ENCODE results near the gene XPC. TPM values are rescaled to one million over a fixed set of nuclear protein-coding genes. Genes with fewer than 3 reads are reported as not detected.

Gene XPC
- total RNA-seq, 1 experiment from 2014 or later: 34.9 TPM

DNA sequence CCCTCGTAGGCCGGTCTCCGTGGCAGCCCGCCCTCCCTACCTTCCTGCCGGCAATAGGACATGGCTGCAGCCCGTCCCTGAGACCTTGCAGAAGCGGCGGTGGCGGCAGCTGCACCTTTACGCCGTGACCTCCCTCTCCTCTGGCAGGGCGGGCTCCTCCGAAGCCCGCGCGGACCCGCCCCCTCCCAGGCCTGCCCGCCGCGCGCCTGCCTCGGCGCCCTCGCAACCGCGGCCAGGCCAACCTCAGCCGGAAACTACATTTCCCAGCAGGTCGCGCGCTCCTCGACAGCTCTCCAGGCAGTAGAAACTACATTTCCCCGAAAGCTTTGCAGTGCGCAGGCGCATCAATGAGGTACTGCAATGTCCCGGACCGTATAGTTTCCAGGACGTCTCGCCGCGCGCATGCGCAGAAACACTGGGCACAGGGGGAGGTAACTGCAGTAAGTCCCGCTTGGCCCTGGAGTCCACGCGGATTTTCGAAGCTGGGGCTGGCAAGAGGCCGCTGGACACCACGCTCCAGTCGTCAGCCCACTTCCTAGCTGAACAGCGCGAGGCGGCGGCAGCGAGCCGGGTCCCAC is 53.7 kb downstream of the XPC start, which contains the start of the genes CHCHD4 and TMEM43 (continued):
- TF ChIP-seq, protein P1, sequence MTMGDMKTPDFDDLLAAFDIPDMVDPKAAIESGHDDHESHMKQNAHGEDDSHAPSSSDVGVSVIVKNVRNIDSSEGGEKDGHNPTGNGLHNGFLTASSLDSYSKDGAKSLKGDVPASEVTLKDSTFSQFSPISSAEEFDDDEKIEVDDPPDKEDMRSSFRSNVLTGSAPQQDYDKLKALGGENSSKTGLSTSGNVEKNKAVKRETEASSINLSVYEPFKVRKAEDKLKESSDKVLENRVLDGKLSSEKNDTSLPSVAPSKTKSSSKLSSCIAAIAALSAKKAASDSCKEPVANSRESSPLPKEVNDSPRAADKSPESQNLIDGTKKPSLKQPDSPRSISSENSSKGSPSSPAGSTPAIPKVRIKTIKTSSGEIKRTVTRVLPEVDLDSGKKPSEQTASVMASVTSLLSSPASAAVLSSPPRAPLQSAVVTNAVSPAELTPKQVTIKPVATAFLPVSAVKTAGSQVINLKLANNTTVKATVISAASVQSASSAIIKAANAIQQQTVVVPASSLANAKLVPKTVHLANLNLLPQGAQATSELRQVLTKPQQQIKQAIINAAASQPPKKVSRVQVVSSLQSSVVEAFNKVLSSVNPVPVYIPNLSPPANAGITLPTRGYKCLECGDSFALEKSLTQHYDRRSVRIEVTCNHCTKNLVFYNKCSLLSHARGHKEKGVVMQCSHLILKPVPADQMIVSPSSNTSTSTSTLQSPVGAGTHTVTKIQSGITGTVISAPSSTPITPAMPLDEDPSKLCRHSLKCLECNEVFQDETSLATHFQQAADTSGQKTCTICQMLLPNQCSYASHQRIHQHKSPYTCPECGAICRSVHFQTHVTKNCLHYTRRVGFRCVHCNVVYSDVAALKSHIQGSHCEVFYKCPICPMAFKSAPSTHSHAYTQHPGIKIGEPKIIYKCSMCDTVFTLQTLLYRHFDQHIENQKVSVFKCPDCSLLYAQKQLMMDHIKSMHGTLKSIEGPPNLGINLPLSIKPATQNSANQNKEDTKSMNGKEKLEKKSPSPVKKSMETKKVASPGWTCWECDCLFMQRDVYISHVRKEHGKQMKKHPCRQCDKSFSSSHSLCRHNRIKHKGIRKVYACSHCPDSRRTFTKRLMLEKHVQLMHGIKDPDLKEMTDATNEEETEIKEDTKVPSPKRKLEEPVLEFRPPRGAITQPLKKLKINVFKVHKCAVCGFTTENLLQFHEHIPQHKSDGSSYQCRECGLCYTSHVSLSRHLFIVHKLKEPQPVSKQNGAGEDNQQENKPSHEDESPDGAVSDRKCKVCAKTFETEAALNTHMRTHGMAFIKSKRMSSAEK (CRISPR knock-in tag; IDR thresholded peaks at IDR 0.05; ENCODE audit: borderline replicate concordance): no peak
- TF ChIP-seq PRRX2 (CRISPR knock-in tag; IDR thresholded peaks at IDR 0.05) (no peak), NR1H2 (CRISPR knock-in tag; IDR thresholded peaks at IDR 0.05) (no peak), TEAD4 (CRISPR knock-in tag; IDR thresholded peaks at IDR 0.05) (no peak), EMX1 (CRISPR knock-in tag; IDR thresholded peaks at IDR 0.05) (no peak), CBFB (CRISPR knock-in tag; IDR thresholded peaks at IDR 0.05; ENCODE audit: low read depth) (no peak), TEAD1 (CRISPR knock-in tag; IDR thresholded peaks at IDR 0.05) (peak; percentile 52; the same call in 1 of the 2 replicates), GTF2I (CRISPR knock-in tag; conservative IDR thresholded peaks at IDR 0.05) (no peak), SP1 (CRISPR knock-in tag; conservative IDR thresholded peaks at IDR 0.05) (peak; percentile 75), SMAD4 (CRISPR knock-in tag; IDR thresholded peaks at IDR 0.05) (no peak), GRHL2 (CRISPR knock-in tag; IDR thresholded peaks at IDR 0.05; ENCODE audit: insufficient replicate concordance, severe bottlenecking) (no peak), TCF7 (CRISPR knock-in tag; IDR thresholded peaks at IDR 0.05; ENCODE audit: low read depth) (no peak), ETV6 (CRISPR knock-in tag; IDR thresholded peaks at IDR 0.05) (no peak; the same call in 1 of the 2 replicates), NR2C2 (CRISPR knock-in tag; IDR thresholded peaks at IDR 0.05) (no peak), MYBL2 (CRISPR knock-in tag; IDR thresholded peaks at IDR 0.05) (0 out of 2 replicates have a peak, but pooled peaks have one; percentile 2)
- TF ChIP-seq, protein P2, sequence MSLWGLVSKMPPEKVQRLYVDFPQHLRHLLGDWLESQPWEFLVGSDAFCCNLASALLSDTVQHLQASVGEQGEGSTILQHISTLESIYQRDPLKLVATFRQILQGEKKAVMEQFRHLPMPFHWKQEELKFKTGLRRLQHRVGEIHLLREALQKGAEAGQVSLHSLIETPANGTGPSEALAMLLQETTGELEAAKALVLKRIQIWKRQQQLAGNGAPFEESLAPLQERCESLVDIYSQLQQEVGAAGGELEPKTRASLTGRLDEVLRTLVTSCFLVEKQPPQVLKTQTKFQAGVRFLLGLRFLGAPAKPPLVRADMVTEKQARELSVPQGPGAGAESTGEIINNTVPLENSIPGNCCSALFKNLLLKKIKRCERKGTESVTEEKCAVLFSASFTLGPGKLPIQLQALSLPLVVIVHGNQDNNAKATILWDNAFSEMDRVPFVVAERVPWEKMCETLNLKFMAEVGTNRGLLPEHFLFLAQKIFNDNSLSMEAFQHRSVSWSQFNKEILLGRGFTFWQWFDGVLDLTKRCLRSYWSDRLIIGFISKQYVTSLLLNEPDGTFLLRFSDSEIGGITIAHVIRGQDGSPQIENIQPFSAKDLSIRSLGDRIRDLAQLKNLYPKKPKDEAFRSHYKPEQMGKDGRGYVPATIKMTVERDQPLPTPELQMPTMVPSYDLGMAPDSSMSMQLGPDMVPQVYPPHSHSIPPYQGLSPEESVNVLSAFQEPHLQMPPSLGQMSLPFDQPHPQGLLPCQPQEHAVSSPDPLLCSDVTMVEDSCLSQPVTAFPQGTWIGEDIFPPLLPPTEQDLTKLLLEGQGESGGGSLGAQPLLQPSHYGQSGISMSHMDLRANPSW (CRISPR knock-in tag; conservative IDR thresholded peaks at IDR 0.05; ENCODE audit: low read depth): no peak
- TF ChIP-seq, protein P3, sequence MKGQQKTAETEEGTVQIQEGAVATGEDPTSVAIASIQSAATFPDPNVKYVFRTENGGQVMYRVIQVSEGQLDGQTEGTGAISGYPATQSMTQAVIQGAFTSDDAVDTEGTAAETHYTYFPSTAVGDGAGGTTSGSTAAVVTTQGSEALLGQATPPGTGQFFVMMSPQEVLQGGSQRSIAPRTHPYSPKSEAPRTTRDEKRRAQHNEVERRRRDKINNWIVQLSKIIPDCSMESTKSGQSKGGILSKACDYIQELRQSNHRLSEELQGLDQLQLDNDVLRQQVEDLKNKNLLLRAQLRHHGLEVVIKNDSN (CRISPR knock-in tag; IDR thresholded peaks at IDR 0.05): 0 out of 2 replicates have a peak, but pooled peaks have one; percentile 7
- TF ChIP-seq, protein P4, sequence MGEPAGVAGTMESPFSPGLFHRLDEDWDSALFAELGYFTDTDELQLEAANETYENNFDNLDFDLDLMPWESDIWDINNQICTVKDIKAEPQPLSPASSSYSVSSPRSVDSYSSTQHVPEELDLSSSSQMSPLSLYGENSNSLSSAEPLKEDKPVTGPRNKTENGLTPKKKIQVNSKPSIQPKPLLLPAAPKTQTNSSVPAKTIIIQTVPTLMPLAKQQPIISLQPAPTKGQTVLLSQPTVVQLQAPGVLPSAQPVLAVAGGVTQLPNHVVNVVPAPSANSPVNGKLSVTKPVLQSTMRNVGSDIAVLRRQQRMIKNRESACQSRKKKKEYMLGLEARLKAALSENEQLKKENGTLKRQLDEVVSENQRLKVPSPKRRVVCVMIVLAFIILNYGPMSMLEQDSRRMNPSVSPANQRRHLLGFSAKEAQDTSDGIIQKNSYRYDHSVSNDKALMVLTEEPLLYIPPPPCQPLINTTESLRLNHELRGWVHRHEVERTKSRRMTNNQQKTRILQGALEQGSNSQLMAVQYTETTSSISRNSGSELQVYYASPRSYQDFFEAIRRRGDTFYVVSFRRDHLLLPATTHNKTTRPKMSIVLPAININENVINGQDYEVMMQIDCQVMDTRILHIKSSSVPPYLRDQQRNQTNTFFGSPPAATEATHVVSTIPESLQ (CRISPR knock-in tag; IDR thresholded peaks at IDR 0.05): no peak
- TF ChIP-seq, protein P5, sequence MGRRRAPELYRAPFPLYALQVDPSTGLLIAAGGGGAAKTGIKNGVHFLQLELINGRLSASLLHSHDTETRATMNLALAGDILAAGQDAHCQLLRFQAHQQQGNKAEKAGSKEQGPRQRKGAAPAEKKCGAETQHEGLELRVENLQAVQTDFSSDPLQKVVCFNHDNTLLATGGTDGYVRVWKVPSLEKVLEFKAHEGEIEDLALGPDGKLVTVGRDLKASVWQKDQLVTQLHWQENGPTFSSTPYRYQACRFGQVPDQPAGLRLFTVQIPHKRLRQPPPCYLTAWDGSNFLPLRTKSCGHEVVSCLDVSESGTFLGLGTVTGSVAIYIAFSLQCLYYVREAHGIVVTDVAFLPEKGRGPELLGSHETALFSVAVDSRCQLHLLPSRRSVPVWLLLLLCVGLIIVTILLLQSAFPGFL (CRISPR knock-in tag; IDR thresholded peaks at IDR 0.05; ENCODE audit: borderline replicate concordance): no peak
- TF ChIP-seq, protein P6, sequence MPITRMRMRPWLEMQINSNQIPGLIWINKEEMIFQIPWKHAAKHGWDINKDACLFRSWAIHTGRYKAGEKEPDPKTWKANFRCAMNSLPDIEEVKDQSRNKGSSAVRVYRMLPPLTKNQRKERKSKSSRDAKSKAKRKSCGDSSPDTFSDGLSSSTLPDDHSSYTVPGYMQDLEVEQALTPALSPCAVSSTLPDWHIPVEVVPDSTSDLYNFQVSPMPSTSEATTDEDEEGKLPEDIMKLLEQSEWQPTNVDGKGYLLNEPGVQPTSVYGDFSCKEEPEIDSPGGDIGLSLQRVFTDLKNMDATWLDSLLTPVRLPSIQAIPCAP (CRISPR knock-in tag; IDR thresholded peaks at IDR 0.05): no peak
- TF ChIP-seq, protein P7, sequence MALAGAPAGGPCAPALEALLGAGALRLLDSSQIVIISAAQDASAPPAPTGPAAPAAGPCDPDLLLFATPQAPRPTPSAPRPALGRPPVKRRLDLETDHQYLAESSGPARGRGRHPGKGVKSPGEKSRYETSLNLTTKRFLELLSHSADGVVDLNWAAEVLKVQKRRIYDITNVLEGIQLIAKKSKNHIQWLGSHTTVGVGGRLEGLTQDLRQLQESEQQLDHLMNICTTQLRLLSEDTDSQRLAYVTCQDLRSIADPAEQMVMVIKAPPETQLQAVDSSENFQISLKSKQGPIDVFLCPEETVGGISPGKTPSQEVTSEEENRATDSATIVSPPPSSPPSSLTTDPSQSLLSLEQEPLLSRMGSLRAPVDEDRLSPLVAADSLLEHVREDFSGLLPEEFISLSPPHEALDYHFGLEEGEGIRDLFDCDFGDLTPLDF (CRISPR knock-in tag; IDR thresholded peaks at IDR 0.05): 0 out of 2 replicates have a peak, but pooled peaks have one; percentile 32
- TF ChIP-seq, protein P8, sequence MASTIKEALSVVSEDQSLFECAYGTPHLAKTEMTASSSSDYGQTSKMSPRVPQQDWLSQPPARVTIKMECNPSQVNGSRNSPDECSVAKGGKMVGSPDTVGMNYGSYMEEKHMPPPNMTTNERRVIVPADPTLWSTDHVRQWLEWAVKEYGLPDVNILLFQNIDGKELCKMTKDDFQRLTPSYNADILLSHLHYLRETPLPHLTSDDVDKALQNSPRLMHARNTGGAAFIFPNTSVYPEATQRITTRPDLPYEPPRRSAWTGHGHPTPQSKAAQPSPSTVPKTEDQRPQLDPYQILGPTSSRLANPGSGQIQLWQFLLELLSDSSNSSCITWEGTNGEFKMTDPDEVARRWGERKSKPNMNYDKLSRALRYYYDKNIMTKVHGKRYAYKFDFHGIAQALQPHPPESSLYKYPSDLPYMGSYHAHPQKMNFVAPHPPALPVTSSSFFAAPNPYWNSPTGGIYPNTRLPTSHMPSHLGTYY (CRISPR knock-in tag; IDR thresholded peaks at IDR 0.05): no peak
- TF ChIP-seq, protein P9, sequence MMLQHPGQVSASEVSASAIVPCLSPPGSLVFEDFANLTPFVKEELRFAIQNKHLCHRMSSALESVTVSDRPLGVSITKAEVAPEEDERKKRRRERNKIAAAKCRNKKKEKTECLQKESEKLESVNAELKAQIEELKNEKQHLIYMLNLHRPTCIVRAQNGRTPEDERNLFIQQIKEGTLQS (CRISPR knock-in tag; conservative IDR thresholded peaks at IDR 0.05): no peak
- TF ChIP-seq, protein P10, sequence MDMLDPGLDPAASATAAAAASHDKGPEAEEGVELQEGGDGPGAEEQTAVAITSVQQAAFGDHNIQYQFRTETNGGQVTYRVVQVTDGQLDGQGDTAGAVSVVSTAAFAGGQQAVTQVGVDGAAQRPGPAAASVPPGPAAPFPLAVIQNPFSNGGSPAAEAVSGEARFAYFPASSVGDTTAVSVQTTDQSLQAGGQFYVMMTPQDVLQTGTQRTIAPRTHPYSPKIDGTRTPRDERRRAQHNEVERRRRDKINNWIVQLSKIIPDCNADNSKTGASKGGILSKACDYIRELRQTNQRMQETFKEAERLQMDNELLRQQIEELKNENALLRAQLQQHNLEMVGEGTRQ (CRISPR knock-in tag; IDR thresholded peaks at IDR 0.05): no peak

Measured in WTC11 (cell line).